Osteoblast (primary cell): Measurements from ENCODE around the gene POGZ. TPM values are rescaled to one million over a fixed set of nuclear protein-coding genes. Genes with fewer than 3 reads are reported as not detected.

Experiments
- DNase-seq: peaks from one replicate; pipeline ENCODE4 v3.0.0; 2011; ENCODE audit warnings: low spot score, mixed read lengths; ENCODE audit not compliant: insufficient read length; ENCODE audit errors: missing footprints
- H2AFZ ChIP-seq: 2 replicates; pipeline ENCODE4 v1.6.0; 2011; ENCODE audit warnings: mild to moderate bottlenecking, low read length
- H3K27ac ChIP-seq: 2 replicates; pipeline ENCODE4 v1.5.1; 2011; ENCODE audit warnings: mild to moderate bottlenecking, low read depth, low read length, moderate library complexity
- H3K27me3 ChIP-seq: 2 replicates; pipeline ENCODE4 v1.6.0; 2012; ENCODE audit warnings: mild to moderate bottlenecking, control low read depth, inconsistent platforms, low read length, moderate library complexity; ENCODE audit not compliant: insufficient read depth
- H3K36me3 ChIP-seq: 2 replicates; pipeline ENCODE4 v1.5.1; 2011; ENCODE audit warnings: mild to moderate bottlenecking, low read length, control low read depth, moderate library complexity; ENCODE audit not compliant: insufficient read depth
- H3K4me1 ChIP-seq: 2 replicates; pipeline ENCODE4 v1.5.1; 2011; ENCODE audit warnings: mild to moderate bottlenecking, low read length, control low read depth, moderate library complexity; ENCODE audit not compliant: insufficient read depth
- H3K4me2 ChIP-seq: 2 replicates; pipeline ENCODE4 v1.6.0; 2011; ENCODE audit warnings: mild to moderate bottlenecking, low read length; ENCODE audit not compliant: insufficient read depth
- H3K4me3 ChIP-seq: fragments of 200-600 bp; sonication (generic); 3 replicates; pipeline ENCODE4 v1.5.1; 2012; ENCODE audit warnings: mild to moderate bottlenecking, low read length, inconsistent platforms; ENCODE audit not compliant: insufficient read depth
- H3K79me2 ChIP-seq: 2 replicates; pipeline ENCODE4 v1.6.0; 2012; ENCODE audit warnings: mild to moderate bottlenecking, low read length, control low read depth, inconsistent platforms; ENCODE audit not compliant: insufficient read depth
- H3K9me3 ChIP-seq: 2 replicates; pipeline ENCODE4 v1.5.1; 2011; ENCODE audit warnings: low read depth, low read length, control low read depth
- H4K20me1 ChIP-seq: 2 replicates; pipeline ENCODE4 v1.6.0; 2012; ENCODE audit warnings: mild to moderate bottlenecking, low read length, control low read depth; ENCODE audit not compliant: insufficient read depth
- CTCF ChIP-seq: IDR thresholded peaks from 2 replicates; pipeline ENCODE4 v1.5.1; 2011; ENCODE audit warnings: mild to moderate bottlenecking, low read depth, low read length, moderate library complexity; ENCODE audit errors: extremely low read depth
- total RNA-seq: library from RNA; depleted of rRNA; stranded (reverse); fragments of >200 nt; gene quantifications from 2 replicates; pipeline ENCODE4 v1.2.3, GENCODE V29; 2012

The POGZ gene
- total RNA-seq, 1 donor = 26.8 TPM

GRCh38 chr1:151364996-151365395 is 94.3 kb downstream of the POGZ start:
- no peak overlapping the region for H3K27ac ChIP-seq
- no peak overlapping the region for H3K4me2 ChIP-seq
- no peak for TF ChIP-seq CTCF

GRCh38 chr1:151362308-151363155 is 96.8 kb downstream of the POGZ start:
- no peak for TF ChIP-seq CTCF
- no peak overlapping the region for H3K27ac ChIP-seq
- H3K4me1 ChIP-seq = no peaks in the 10 kb centered on the region
- no peaks in the 10 kb centered on the region for H3K79me2 ChIP-seq
- peaks cover 3% of the 10 kb centered on the region for H3K9me3 ChIP-seq
- H2AFZ ChIP-seq = no peak overlapping the region
- H3K36me3 ChIP-seq = peaks cover 11% of the 10 kb centered on the region
- H3K4me3 ChIP-seq = no peak overlapping the region
- no peaks in the 10 kb centered on the region for H4K20me1 ChIP-seq
- no peak overlapping the region for H3K4me2 ChIP-seq
- H3K27me3 ChIP-seq = no peaks in the 10 kb centered on the region
- no peak for DNase-seq

More at GRCh38 chr1:151364996-151365395, 94.3 kb downstream of the POGZ start:
- Histone ChIP-seq H3K79me2 (no peaks in the 10 kb centered on the region), H3K4me1 (peaks cover 2% of the 10 kb centered on the region), H2AFZ (no peak overlapping the region), H3K27me3 (no peaks in the 10 kb centered on the region), H4K20me1 (peaks cover 8% of the 10 kb centered on the region), H3K9me3 (peaks cover 3% of the 10 kb centered on the region), H3K4me3 (no peak overlapping the region), H3K36me3 (peaks cover 21% of the 10 kb centered on the region)
- DNase-seq = no peak

- Histone ChIP-seq H3K36me3 (peaks cover 11% of the 10 kb centered on the region), H3K4me3 (no peak overlapping the region), H4K20me1 (no peaks in the 10 kb centered on the region), H3K4me1 (no peaks in the 10 kb centered on the region), H3K27ac (no peak overlapping the region), H2AFZ (no peak overlapping the region), H3K4me2 (no peak overlapping the region), H3K79me2 (no peaks in the 10 kb centered on the region), H3K27me3 (no peaks in the 10 kb centered on the region), H3K9me3 (peaks cover 3% of the 10 kb centered on the region)
- no peak for DNase-seq
- TF ChIP-seq CTCF = no peak
Observed at GRCh38 chr1:151361883-151362282, 97.4 kb downstream of the POGZ start.

- peak; percentile 69 for DNase-seq
- H3K79me2 ChIP-seq = no peaks in the 10 kb centered on the region
- H3K36me3 ChIP-seq = no peaks in the 10 kb centered on the region
- no peak overlapping the region for H2AFZ ChIP-seq
- no peaks in the 10 kb centered on the region for H3K27me3 ChIP-seq
- H4K20me1 ChIP-seq = no peaks in the 10 kb centered on the region
- no peak overlapping the region for H3K27ac ChIP-seq
- H3K4me2 ChIP-seq = no peak overlapping the region
- no peaks in the 10 kb centered on the region for H3K9me3 ChIP-seq
- no peak overlapping the region for H3K4me3 ChIP-seq
- H3K4me1 ChIP-seq = no peaks in the 10 kb centered on the region
- no peak for TF ChIP-seq CTCF
Observed at GRCh38 chr1:151356696-151357095, 102.6 kb downstream of the POGZ start.
